Nephron progenitor cell (in vitro differentiated cells): ENCODE results near the gene POMT1.
"Not testable (repeated sequence)": the region's sequence is repeated elsewhere in the genome, so short reads cannot be mapped to it uniquely, and the experiment has no call there.

Source experiments
- DNase-seq: peaks from one replicate; pipeline ENCODE4 v3.0.0; 2021
- H3K27ac Mint-ChIP-seq: 2 replicates; pipeline ENCODE4 v1.8.0; 2021; ENCODE audit warnings: mild to moderate bottlenecking, moderate library complexity, mixed read lengths
- H3K27me3 Mint-ChIP-seq: 2 replicates; pipeline ENCODE4 v1.8.0; 2021; ENCODE audit warnings: mild to moderate bottlenecking, low read depth, mixed read lengths; ENCODE audit not compliant: poor library complexity
- H3K36me3 Mint-ChIP-seq: 2 replicates; pipeline ENCODE4 v1.8.0; 2021; ENCODE audit warnings: low read depth, mixed read lengths
- H3K4me1 Mint-ChIP-seq: 2 replicates; pipeline ENCODE4 v1.8.0; 2021; ENCODE audit warnings: mixed read lengths
- H3K4me3 Mint-ChIP-seq: 2 replicates; pipeline ENCODE4 v1.8.0; 2021; ENCODE audit warnings: mild to moderate bottlenecking, moderate library complexity, mixed read lengths
- H3K9me3 Mint-ChIP-seq: 2 replicates; pipeline ENCODE4 v1.8.0; 2021; ENCODE audit warnings: mild to moderate bottlenecking, moderate library complexity, mixed read lengths
- CTCF ChIP-seq: fragments of 200-600 bp; sonication (generic); IDR thresholded peaks from 2 replicates; pipeline ENCODE4 v1.5.0; 2021; ENCODE audit warnings: antibody characterized with exemption

Gene POMT1

GRCh38 chr9:131503626-131504465 lies 1.1 kb downstream of the POMT1 start:
- no peaks in the 10 kb centered on the region for H3K9me3 Mint-ChIP-seq
- DNase-seq: peak; percentile 21
- H3K4me3 Mint-ChIP-seq: peak overlapping the region; percentile 97
- peaks cover 3% of the 10 kb centered on the region for H3K27me3 Mint-ChIP-seq
- peaks cover 46% of the 10 kb centered on the region for H3K36me3 Mint-ChIP-seq
- no peak for TF ChIP-seq CTCF
- no peak overlapping the region for H3K27ac Mint-ChIP-seq
- peaks cover 34% of the 10 kb centered on the region for H3K4me1 Mint-ChIP-seq

DNA sequence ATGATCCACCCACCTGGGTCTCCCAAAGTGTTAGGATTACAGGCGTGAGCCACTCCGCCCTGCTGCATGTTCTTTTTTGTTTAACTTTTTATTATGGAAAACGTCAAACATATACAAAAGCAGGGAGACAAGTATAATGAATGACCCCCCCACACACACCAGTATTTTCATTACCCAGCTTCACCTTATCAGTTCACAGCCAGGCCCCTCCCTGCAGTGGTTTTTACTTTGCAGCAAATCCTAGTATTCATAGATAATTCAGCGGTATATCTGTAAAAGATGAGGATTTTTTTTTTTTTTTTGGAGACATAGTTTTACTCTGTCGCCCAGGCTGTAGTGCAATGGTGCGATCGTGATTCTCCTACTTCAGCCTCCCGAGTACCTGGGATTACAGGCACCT lies 2.3 kb downstream of the POMT1 start:
- peaks cover 52% of the 10 kb centered on the region for H3K36me3 Mint-ChIP-seq
- H3K4me3 Mint-ChIP-seq: peak overlapping the region; percentile 97
- no peaks in the 10 kb centered on the region for H3K27me3 Mint-ChIP-seq
- no peak overlapping the region for H3K27ac Mint-ChIP-seq
- no peak for DNase-seq
- H3K9me3 Mint-ChIP-seq: no peaks in the 10 kb centered on the region
- no peak for TF ChIP-seq CTCF
- H3K4me1 Mint-ChIP-seq: peaks cover 34% of the 10 kb centered on the region

- Mint-ChIP-seq H3K9me3 (no peaks in the 10 kb centered on the region), H3K4me3 (no peak overlapping the region), H3K4me1 (no peaks in the 10 kb centered on the region), H3K27me3 (peaks cover 5% of the 10 kb centered on the region), H3K36me3 (peaks cover 54% of the 10 kb centered on the region), H3K27ac (no peak overlapping the region)
- DNase-seq: no peak
- TF ChIP-seq CTCF: no peak
Observed at GRCh38 chr9:131511416-131511815, 8.7 kb downstream of the POMT1 start.

- H3K4me3 Mint-ChIP-seq: no peak overlapping the region
- no peaks in the 10 kb centered on the region for H3K9me3 Mint-ChIP-seq
- H3K4me1 Mint-ChIP-seq: no peaks in the 10 kb centered on the region
- TF ChIP-seq CTCF: no peak
- peaks cover 50% of the 10 kb centered on the region for H3K36me3 Mint-ChIP-seq
- peaks cover 5% of the 10 kb centered on the region for H3K27me3 Mint-ChIP-seq
- no peak overlapping the region for H3K27ac Mint-ChIP-seq
- no peak for DNase-seq
Observed at GRCh38 chr9:131511880-131512279, 9.2 kb downstream of the POMT1 start.

- H3K4me1 Mint-ChIP-seq: no peaks in the 10 kb centered on the region
- H3K4me3 Mint-ChIP-seq: no peak overlapping the region
- peaks cover 5% of the 10 kb centered on the region for H3K27me3 Mint-ChIP-seq
- no peak for DNase-seq
- no peaks in the 10 kb centered on the region for H3K9me3 Mint-ChIP-seq
- TF ChIP-seq CTCF: no peak
- H3K36me3 Mint-ChIP-seq: peaks cover 53% of the 10 kb centered on the region
- no peak overlapping the region for H3K27ac Mint-ChIP-seq
Observed at GRCh38 chr9:131513177-131513576, 10.5 kb downstream of the POMT1 start.

DNA sequence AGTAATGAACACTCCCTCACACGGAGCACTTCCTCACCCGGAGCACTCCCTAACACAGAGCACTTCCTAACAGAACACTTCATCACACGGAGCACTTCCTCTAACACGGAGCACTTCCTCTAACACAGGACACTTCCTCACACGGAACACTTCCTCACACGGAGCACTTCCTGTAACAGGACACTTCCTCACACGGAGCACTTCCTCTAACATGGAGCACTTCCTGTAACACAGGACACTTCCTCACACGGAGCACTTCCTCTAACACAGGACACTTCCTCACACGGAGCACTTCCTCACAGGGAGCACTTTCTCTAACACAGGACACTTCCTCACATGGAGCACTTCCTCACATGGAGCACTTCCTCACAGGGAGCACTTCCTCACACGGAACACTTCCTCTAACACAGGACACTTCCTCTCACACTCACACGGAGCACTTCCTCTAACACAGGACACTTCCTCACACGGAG lies 12.9 kb downstream of the POMT1 start:
- not testable (repeated sequence) for H3K4me1 Mint-ChIP-seq, H3K9me3 Mint-ChIP-seq, DNase-seq, H3K27ac Mint-ChIP-seq, H3K27me3 Mint-ChIP-seq, H3K4me3 Mint-ChIP-seq
- H3K36me3 Mint-ChIP-seq: peaks cover 51% of the 10 kb centered on the region
